ENCODE results near the gene RIN3.

DNA sequence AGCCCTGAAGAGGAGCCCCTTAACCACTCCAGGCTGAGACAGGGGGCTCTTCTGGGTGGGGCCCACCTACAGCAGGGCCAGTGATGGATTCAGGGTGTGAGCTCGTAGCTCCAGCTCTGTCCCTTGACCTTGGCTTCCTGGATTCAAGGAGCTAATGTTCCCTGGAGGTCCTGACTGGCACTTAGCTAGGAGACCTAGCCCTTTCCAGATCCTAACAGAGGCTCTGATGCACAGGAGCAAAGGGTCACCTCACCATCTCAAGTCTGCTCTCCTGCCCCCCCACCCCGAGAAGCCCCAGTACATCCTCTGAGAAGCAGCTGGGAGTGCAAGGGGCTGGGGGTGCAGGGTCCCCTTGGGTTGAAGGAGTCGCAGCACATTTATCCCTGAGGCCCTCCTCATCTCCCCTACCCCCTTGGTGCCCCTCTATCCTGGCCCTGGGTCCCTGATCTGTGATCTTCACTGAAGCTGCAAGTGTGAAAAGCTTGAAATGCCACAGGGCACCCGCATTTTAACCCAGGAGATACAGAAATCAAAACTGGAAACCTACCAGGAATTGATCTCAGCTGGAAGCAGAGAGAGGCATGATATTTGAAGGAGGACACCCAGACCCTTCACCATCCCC is 2.9 kb downstream of the RIN3 start:
- TF ChIP-seq, protein P1, sequence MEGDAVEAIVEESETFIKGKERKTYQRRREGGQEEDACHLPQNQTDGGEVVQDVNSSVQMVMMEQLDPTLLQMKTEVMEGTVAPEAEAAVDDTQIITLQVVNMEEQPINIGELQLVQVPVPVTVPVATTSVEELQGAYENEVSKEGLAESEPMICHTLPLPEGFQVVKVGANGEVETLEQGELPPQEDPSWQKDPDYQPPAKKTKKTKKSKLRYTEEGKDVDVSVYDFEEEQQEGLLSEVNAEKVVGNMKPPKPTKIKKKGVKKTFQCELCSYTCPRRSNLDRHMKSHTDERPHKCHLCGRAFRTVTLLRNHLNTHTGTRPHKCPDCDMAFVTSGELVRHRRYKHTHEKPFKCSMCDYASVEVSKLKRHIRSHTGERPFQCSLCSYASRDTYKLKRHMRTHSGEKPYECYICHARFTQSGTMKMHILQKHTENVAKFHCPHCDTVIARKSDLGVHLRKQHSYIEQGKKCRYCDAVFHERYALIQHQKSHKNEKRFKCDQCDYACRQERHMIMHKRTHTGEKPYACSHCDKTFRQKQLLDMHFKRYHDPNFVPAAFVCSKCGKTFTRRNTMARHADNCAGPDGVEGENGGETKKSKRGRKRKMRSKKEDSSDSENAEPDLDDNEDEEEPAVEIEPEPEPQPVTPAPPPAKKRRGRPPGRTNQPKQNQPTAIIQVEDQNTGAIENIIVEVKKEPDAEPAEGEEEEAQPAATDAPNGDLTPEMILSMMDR (conservative IDR thresholded peaks at IDR 0.05; ENCODE audit: low read depth, low read length): no peak
- TF ChIP-seq MAZ (IDR thresholded peaks at IDR 0.05; ENCODE audit: borderline replicate concordance, low read depth, low read length) (no peak), BHLHE40 (IDR thresholded peaks at IDR 0.05; ENCODE audit: low read depth, low read length) (no peak), RAD21 (IDR thresholded peaks at IDR 0.05; ENCODE audit: low read length) (no peak), MXI1 (IDR thresholded peaks at IDR 0.05; ENCODE audit: borderline replicate concordance, low read depth, low read length) (no peak), POLR2A (IDR thresholded peaks at IDR 0.05; ENCODE audit: low read depth, low read length) (no peak), USF2 (IDR thresholded peaks at IDR 0.05; ENCODE audit: low read depth, low read length) (no peak), CEBPB (IDR thresholded peaks at IDR 0.05; ENCODE audit: low read depth, low read length) (no peak), FOS (IDR thresholded peaks at IDR 0.05; ENCODE audit: low read depth, low read length) (no peak)
